ENCODE results near the gene WFDC1.

WFDC1 gene

GRCh38 chr16:84351630-84352029 is 57.0 kb downstream of the WFDC1 start:
- ATAC-seq: no peak
- no peak for DNase-seq

DNA sequence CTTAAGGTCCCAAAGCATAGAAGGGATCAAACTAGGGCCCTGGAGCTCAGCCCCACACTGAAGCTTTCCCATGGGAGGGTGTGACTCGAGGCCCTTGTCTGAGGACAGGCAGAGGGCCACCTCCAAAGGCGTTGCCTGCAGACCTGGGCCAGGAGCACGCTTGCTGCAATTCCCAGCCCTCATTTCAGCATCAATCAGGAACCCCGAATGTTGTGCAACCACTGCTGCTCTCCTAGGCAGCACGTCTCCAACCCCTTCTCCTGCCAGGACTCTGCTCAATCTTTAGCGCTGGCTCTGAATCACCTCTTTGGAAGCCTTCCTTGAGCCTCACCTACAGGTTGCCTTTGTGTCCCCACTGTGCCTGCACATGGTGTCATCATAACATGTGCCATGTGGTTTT is 59.6 kb downstream of the WFDC1 start:
- ATAC-seq (no peak), DNase-seq (no peak)

GRCh38 chr16:84355149-84355548 is 60.5 kb downstream of the WFDC1 start:
- DNase-seq: no peak
- ATAC-seq: no peak

DNA sequence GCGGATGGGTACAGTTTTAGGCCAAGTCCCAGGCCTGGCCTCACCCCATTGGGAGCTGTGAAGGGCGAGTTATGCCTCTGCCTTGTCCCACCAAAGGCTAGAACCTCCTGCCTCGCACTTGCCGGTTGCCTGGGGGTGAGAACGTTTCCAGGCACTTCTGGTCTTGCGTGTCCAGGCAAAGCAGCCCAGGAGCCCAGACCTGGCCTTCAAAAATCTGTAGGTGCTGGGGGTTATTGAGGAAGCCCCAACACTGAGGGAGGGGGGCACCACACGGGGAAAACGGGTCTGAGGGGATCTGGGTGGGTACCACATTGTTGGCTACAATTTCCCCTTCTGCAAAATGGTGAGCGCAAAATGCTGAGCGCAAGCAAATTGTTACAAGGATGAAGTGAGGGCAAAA is 61.5 kb downstream of the WFDC1 start:
- DNase-seq: no peak

GRCh38 chr16:84356591-84357116 is 62.0 kb downstream of the WFDC1 start:
- DNase-seq (no peak), ATAC-seq (no peak)

More for the DNA sequence above, 61.5 kb downstream of the WFDC1 start:
- ATAC-seq: no peak

DNA sequence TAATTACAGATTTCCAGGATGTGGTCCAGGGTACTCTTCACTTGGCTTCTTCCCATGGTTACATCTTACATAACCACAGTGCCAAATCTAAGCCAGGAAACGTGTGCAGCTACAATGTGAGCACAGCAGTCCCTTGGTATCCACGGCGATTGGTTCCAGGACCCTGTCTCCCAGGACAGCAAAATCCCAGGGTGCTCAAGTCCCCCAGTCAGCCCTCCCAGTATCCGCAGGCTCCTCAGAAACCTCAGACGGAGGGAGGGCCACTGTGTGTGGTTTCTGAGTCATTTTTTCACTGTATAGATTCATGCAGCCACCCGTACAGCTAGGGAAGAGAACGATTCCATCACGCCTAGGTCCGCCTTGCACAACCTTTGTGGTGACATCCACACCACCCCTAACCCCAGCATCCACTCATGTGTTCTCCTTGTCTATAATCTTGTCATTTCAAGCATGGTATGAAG is 62.5 kb downstream of the WFDC1 start:
- ATAC-seq: peak; percentile 73
- DNase-seq: peak; percentile 41

DNA sequence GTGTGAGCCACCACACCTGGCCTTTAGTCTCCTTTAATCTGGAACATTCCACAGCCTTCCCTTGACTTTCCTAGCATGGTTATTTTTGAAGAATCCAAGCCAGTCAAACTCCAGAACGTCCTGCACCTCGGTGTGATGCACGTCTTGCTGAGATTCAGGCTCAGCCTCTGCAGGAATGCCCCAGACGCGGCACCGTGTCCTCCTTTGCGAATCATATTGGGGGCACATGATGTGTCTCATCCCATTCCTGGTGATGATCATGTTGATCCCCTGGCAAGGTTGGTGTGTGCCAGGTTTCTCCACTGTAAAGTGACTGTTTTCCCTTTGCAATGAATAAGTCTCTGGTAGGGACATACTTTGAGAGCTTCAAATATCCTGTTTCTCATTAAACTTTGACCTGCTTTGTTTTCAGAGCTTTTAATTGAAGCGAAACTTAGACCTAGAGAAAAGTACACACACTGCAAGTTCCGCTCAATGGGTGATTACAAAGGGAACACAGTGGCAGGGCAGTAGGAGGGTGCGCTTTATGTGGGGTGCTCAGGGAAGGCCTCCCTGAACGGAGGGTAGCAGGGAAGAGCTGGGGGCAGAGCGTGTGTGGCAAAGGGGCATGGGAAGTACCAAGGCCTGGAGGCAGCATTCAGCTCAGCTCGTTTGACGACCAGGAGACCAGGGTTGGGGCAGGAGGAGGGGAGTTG is 64.1 kb downstream of the WFDC1 start:
- no peak for ATAC-seq
- no peak for DNase-seq

GRCh38 chr16:84359326-84359725 is 64.6 kb downstream of the WFDC1 start:
- no peak for DNase-seq
- no peak for ATAC-seq

DNA sequence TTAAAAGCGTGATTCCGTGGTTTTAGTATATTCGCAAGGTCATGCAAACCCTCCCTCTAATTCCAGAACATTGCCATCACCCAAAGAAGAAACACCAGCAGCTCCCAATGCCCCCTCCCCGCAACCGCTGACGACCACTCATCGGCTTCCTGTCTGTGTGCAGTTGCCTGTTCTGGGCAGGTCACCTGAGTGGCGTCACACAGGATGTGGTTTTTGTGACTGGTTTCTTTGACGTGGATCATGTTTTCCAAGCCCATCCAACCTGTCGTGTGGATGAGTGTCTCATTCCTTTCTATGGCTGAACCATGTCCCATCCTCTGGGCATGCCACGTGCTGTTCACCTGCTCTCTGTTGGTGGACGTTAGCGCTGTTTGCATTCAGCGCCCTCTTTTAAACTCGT is 65.5 kb downstream of the WFDC1 start:
- peak; percentile 70 for DNase-seq
- peak; percentile 63 for ATAC-seq

GRCh38 chr16:84360748-84361147 is 66.1 kb downstream of the WFDC1 start:
- ATAC-seq (no peak), DNase-seq (no peak)

DNA sequence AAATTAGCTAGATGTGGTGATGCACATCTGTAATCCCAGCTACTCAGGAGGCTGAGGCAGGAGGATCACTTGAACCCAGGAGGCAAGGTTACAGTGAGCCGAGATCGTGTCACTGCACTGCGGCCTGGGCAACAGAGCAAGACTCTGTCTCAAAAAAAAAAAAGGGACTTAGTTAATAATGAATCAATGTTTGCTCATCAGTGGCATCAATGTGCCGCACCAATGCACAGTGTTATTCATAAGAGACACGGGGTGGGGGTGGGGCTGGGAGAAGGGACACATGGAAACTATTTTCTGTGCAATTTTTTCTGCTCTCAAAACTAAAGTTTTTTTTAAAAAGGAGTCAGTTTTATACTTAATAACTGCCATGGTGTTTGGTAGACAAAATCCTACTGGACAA is 66.9 kb downstream of the WFDC1 start:
- DNase-seq (no peak), ATAC-seq (no peak)

DNA sequence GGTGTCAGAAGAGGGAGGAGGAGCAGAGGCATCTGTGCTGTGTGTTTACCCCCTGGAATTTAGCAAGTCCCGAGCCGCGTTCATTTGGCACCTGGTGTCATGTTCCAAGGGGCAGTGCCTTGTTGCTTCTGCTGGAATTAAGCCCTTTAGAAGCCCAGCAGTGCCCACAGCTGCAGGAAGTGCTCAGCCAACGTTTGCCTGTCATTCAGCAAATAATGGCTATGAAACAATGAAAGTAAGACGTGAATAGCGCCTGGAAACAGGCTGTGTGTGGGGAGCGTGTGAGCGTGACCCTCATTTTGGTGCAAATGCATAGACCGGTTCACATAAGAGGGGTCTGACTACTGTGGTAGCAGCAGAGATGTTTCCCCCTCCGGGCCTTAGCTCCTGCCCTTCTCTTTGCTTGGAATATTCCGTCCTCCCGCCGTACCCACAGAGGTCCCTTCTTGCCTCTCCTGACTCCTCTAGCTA is 67.8 kb downstream of the WFDC1 start:
- no peak for DNase-seq
- ATAC-seq: no peak

GRCh38 chr16:84366208-84366607 is 71.5 kb downstream of the WFDC1 start:
- ATAC-seq (no peak), DNase-seq (no peak)

GRCh38 chr16:84367297-84367680 is 72.6 kb downstream of the WFDC1 start:
- DNase-seq: no peak
- ATAC-seq: no peak

- no peak for DNase-seq
- no peak for ATAC-seq
Measured at GRCh38 chr16:84367750-84368307, 73.2 kb downstream of the WFDC1 start.

- no peak for ATAC-seq
- no peak for DNase-seq
Measured at GRCh38 chr16:84368308-84368996, 73.8 kb downstream of the WFDC1 start, which contains the start of gene ATP2C2. TSS of gene ATP2C2 (plus strand) at chr16:84368538. CDS start at chr16:84368616, 78 bp downstream.

GRCh38 chr16:84369105-84369504 is 74.4 kb downstream of the WFDC1 start:
- DNase-seq (no peak), ATAC-seq (no peak)

GRCh38 chr16:84369938-84370627 is 75.4 kb downstream of the WFDC1 start:
- ATAC-seq (no peak), DNase-seq (no peak)

DNA sequence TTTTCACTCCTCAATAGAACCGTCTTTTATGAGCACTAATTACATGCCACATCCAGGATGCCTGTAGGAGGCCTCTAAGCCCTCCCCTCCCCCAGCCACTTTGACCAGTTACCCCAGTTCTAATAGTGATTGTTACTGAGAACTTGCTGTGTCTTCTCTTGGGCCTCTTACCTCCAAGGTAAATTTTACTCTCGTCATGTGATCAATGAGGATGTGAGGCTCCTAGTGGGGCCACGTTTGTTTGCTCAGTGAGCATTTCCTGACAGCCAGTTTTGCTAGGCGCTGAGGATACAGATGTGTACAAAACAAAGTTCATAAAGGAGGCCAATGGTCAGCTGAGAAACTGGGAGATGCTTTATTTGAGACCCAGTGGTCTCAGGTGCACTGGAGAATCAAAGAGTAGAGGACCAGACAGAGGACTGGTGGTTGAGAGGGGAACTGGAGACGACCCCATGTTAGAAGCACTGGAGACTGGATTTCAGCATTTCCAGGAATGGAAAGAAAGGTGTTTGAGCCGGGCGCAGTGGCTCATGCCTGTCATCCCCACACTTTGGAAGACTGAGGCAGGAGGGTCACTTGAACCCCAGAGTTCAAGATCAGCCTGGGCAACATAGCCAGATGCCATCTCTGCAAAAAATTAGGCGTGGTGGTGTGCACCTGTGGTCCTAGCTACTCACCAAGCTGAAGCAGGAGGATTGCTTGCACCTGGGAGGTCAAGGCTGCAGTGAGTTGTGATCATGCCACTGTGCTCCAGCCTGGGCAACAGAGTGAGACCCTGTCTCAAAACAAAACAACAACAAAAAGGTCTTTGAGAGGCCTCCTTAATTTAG is 76.3 kb downstream of the WFDC1 start:
- ATAC-seq (no peak), DNase-seq (no peak)

DNA sequence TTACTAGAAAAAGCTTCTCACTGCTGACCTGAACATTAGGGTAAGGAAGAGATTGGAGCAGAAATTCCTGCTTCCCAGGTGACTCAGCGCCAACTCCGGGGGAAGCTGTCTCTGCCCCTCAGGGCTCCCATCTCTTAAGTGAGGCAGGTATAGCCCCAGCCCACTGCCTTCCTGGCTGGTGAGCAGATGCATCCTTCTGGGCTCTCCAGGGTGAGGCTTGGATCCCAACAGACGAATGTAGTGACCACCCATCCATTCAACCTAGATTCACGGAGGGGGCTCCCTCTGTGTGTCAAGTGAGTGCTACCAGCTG is 76.8 kb downstream of the WFDC1 start:
- no peak for ATAC-seq
- no peak for DNase-seq

GRCh38 chr16:84373907-84374489 is 79.3 kb downstream of the WFDC1 start:
- peak; percentile 28 for DNase-seq
- ATAC-seq: peak; percentile 95

Measured in stimulated activated naive CD8-positive, alpha-beta T cell treated with anti-CD3 and anti-CD28 coated beads, Interleukin-15, Interleukin-2, amounts not matched to agents 100 U/mL and 50 U/mL, for 24 hours (primary cell).